GM13976 (cell line): Measurements from ENCODE around the gene GGT6.

Experiments used
- DNase-seq: peaks from one replicate; pipeline ENCODE4 v3.0.0; 2012; ENCODE audit warnings: low spot score
- CTCF ChIP-seq: IDR thresholded peaks from 2 replicates; pipeline ENCODE4 v1.5.1; 2012; ENCODE audit warnings: borderline replicate concordance, mild to moderate bottlenecking; ENCODE audit not compliant: insufficient read depth; ENCODE audit errors: extremely low read depth, missing control alignments, control extremely low read depth
- in situ Hi-C: fragments of 300-500 bp; cut with MboI; formaldehyde crosslinking; loops from one replicate; pipeline ENCODE4 v1.12.0; 2022; ENCODE audit warnings: low sequenced_read_pairs, mixed read lengths, inconsistent platforms; ENCODE audit not compliant: unreplicated experiment

The GGT6 gene

GRCh38 chr17:4554997-4555799 is 5.2 kb downstream of the GGT6 start, which contains the start of gene MYBBP1A:
TSS of gene MYBBP1A (minus strand) at chr17:4555384. CDS start at chr17:4555324, 60 bp downstream.
- in situ Hi-C loops: no loop called here

GRCh38 chr17:4554441-4554996 is 5.9 kb downstream of the GGT6 start:
- in situ Hi-C loops: no loop called here
- DNase-seq: no peak
- TF ChIP-seq CTCF: no peak

More at GRCh38 chr17:4554997-4555799, 5.2 kb downstream of the GGT6 start, which contains the start of gene MYBBP1A:
- DNase-seq: peak; percentile 100
- no peak for TF ChIP-seq CTCF

DNA sequence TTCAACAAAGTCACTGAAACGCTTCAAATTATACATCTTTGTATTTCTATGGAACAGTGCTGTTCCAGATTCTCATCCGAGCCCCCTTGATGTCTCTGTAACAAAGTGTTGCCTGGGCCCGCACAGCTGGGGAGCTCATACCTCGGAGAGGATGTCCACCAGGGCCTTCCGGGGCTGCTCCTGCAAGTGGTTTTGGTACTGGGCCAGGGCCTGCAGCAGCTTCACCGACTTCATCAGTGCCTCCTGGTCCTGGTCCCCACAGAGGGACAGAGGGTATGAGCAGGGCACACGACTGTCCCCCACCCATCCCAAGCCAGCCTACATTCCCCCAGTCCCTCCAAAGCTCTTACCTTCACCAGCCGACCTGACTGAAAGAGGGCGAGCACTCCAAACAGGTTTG is 6.7 kb downstream of the GGT6 start:
- no peak for TF ChIP-seq CTCF
- no peak for DNase-seq
- in situ Hi-C loops: no loop called here

- DNase-seq: no peak
- in situ Hi-C loops: no loop called here
- no peak for TF ChIP-seq CTCF
Observed at GRCh38 chr17:4551796-4552525, 8.4 kb downstream of the GGT6 start.

DNA sequence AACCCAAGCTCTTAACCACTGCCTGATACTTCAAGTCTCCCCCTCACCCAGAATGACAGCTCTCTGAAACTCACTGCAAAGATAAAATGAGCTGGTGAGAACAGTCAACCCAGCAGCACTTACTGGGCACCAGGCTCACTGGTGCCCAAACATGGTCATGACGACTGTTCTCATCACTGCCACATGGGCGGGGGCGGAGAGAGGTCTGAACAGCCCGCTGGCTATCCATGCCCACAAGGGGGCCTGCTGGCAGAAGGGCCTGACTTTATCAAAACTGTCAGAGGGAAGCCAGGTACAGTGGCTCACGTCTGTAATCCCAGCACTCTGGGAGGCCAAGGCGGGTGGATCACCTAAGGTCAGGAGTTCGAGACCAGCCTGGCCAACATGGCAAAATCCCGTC is 9.2 kb downstream of the GGT6 start:
- TF ChIP-seq CTCF: no peak
- DNase-seq: no peak
- in situ Hi-C loops: no loop called here

- TF ChIP-seq CTCF: no peak
- in situ Hi-C loops: no loop called here
Observed at GRCh38 chr17:4550534-4551039, 9.8 kb downstream of the GGT6 start.

More at GRCh38 chr17:4550534-4551039, 9.8 kb downstream of the GGT6 start:
- DNase-seq: no peak
